Lung (tissue), 12 donors: ENCODE results near the gene CHST11. TPM values are rescaled to one million over a fixed set of nuclear protein-coding genes. Genes with fewer than 3 reads are reported as not detected.

ENCODE experiments used
- ATAC-seq: fragments of 200-7000 bp; cut with Tn5 transposase; one replicate; pipeline ENCODE4 v1.9.1; 2020; ENCODE audit warnings: moderate number of reproducible peaks; ENCODE audit not compliant: insufficient read depth, low FRiP score
- DNase-seq, 3 donors: peaks; one replicate each; pipeline ENCODE4 v3.0.0-alpha.2; 2013 to 2017
- H3K27ac ChIP-seq, 2 donors: one replicate each; pipeline ENCODE4 v1.5.1; 2013; ENCODE audit warnings: mild to moderate bottlenecking in 2 of 2, moderate library complexity in 2 of 2, control low read depth in 1 of 2, inconsistent platforms in 1 of 2, low read depth in 1 of 2, low read length in 1 of 2
- H3K27me3 ChIP-seq, 3 donors: one replicate each; pipeline ENCODE4 v1.5.1; 2013; ENCODE audit warnings: low read length in 2 of 3; ENCODE audit not compliant: control insufficient read depth in 3 of 3, insufficient read depth in 3 of 3
- H3K36me3 ChIP-seq, 4 donors: one replicate each; pipeline ENCODE4 v1.5.1; 2013; ENCODE audit warnings: low read length in 4 of 4, mild to moderate bottlenecking in 1 of 4, moderate library complexity in 1 of 4; ENCODE audit not compliant: control insufficient read depth in 4 of 4, insufficient read depth in 4 of 4
- H3K4me1 ChIP-seq, 5 donors: one replicate each; pipeline ENCODE4 v1.5.1; 2013; ENCODE audit warnings: low read length in 5 of 5, mild to moderate bottlenecking in 2 of 5, moderate library complexity in 1 of 5; ENCODE audit not compliant: control insufficient read depth in 5 of 5, insufficient read depth in 5 of 5
- H3K4me3 ChIP-seq: one replicate; pipeline ENCODE4 v1.5.1; 2013; ENCODE audit warnings: mild to moderate bottlenecking, control low read depth, moderate library complexity
- H3K9ac ChIP-seq, 2 donors: one replicate each; pipeline ENCODE4 v1.5.1; 2013; ENCODE audit warnings: low read length in 2 of 2, control low read depth in 1 of 2; ENCODE audit not compliant: insufficient read depth in 1 of 2
- H3K9me3 ChIP-seq, 4 donors: one replicate each; pipeline ENCODE4 v1.5.1; 2013; ENCODE audit warnings: low read length in 3 of 4, mild to moderate bottlenecking in 1 of 4, moderate library complexity in 1 of 4; ENCODE audit not compliant: control insufficient read depth in 4 of 4, insufficient read depth in 3 of 4
- WGBS, 2 donors: extraction: QIAGEN DNeasy Blood & Tissue Kit; methylation state at CpG; one replicate each; pipeline ENCODE4 v1.1.7; 2013; 5-methylcytosine and 5-hydroxymethylcytosine counted together
- polyA plus RNA-seq, 2 donors: library from polyadenylated mRNA; stranded (reverse); fragments of 200-250 nt; gene quantifications; one replicate each; pipeline ENCODE4 v1.2.1, GENCODE V29; 2013
- total RNA-seq, 2 donors: library from RNA; depleted of rRNA in 1 of 2; stranded (reverse); fragments of >200 nt in 1 of 2; gene quantifications; one replicate each; pipeline ENCODE4 v1.2.1, GENCODE V29; 2014 to 2021
- TF ChIP-seq, protein P1 (sequence below): IDR thresholded peaks from 2 replicates; pipeline ENCODE4 v1.5.1; 2012; ENCODE audit warnings: mild to moderate bottlenecking; ENCODE audit errors: control extremely low read depth, extremely low read depth
- donor health status: control.
- donor health status: control.
- donor health status: Bipolar disorder and iron deficiency.
- donor health status: healthy.
- donor health status: DM: yes; HTN: yes; CAD: no.

Gene CHST11
- total and polyA plus RNA-seq, 4 donors: 9.0 to 63.2 (median 27.7) TPM

DNA sequence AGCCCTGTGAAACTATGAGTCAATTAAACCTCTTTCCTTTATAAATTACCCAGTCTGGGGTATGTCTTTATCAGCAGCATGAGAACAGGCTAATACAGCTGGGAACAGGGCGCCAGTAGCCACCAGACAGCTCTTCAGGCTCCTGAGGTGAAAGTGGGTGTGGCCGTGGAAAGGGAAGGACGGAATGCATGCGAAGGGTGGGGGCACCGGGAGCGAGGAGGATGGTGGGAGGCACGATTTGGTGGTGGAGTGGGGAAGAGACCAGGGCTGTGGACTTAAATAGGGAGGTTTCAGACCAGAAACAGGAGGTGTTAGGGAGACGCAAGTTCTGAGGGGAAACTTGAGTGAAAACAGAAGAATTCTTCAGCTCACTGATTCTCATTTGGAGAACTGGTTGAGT lies 44.1 kb upstream of the CHST11 start:
- Histone ChIP-seq H3K36me3 (no peaks in the 10 kb centered on the region), H3K9me3 (no peaks in the 10 kb centered on the region), H3K4me3 (no peak overlapping the region), H3K27me3 (peaks cover 0 to 3% (median 2%) of the 10 kb centered on the region in 3 donors), H3K4me1 (peaks cover 0 to 2% (median 0%) of the 10 kb centered on the region in 5 donors), H3K27ac (no peak overlapping the region), H3K9ac (no peak overlapping the region)
- DNase-seq: no peak
- TF ChIP-seq, protein P1, sequence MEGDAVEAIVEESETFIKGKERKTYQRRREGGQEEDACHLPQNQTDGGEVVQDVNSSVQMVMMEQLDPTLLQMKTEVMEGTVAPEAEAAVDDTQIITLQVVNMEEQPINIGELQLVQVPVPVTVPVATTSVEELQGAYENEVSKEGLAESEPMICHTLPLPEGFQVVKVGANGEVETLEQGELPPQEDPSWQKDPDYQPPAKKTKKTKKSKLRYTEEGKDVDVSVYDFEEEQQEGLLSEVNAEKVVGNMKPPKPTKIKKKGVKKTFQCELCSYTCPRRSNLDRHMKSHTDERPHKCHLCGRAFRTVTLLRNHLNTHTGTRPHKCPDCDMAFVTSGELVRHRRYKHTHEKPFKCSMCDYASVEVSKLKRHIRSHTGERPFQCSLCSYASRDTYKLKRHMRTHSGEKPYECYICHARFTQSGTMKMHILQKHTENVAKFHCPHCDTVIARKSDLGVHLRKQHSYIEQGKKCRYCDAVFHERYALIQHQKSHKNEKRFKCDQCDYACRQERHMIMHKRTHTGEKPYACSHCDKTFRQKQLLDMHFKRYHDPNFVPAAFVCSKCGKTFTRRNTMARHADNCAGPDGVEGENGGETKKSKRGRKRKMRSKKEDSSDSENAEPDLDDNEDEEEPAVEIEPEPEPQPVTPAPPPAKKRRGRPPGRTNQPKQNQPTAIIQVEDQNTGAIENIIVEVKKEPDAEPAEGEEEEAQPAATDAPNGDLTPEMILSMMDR: no peak
- ATAC-seq: no peak
- WGBS, 2 donors: 71 to 83% methylated on average over 8 of the region's 8 CpGs

- H3K9me3 ChIP-seq: no peaks in the 10 kb centered on the region
- H3K27ac ChIP-seq: no peak overlapping the region
- no peak for DNase-seq
- TF ChIP-seq, protein P1: no peak
- H3K36me3 ChIP-seq: no peaks in the 10 kb centered on the region
- no peak overlapping the region for H3K4me3 ChIP-seq
- H3K27me3 ChIP-seq: peaks cover 0 to 3% (median 2%) of the 10 kb centered on the region in 3 donors
- H3K9ac ChIP-seq: no peak overlapping the region
- no peak for ATAC-seq
- 86 to 88% methylated on average over 6 of the region's 6 CpGs for WGBS, 2 donors
- peaks cover 0 to 2% (median 0%) of the 10 kb centered on the region in 5 donors for H3K4me1 ChIP-seq
These were observed 43.4 kb upstream of the CHST11 start for GRCh38 chr12:104413330-104413729.

GRCh38 chr12:104414581-104415341 lies 42.0 kb upstream of the CHST11 start:
- DNase-seq (no peak), ATAC-seq (no peak)
- Histone ChIP-seq H3K4me3 (no peak overlapping the region), H3K4me1 (no peaks in the 10 kb centered on the region), H3K36me3 (no peaks in the 10 kb centered on the region), H3K27me3 (peaks cover 0 to 3% (median 2%) of the 10 kb centered on the region in 3 donors), H3K27ac (no peak overlapping the region), H3K9me3 (no peaks in the 10 kb centered on the region), H3K9ac (no peak overlapping the region)
- WGBS, 2 donors: 74 to 82% methylated on average over 6 of the region's 6 CpGs
- TF ChIP-seq, protein P1: no peak
